GM19452 (cell line): ENCODE measurements around the gene ATP6V0D1.

Experiments used
- ATAC-seq: cut with Tn5 transposase; IDR thresholded peaks from one replicate; pipeline ENCODE4 v1.9.1; 2021; ENCODE audit not compliant: unreplicated experiment

ATP6V0D1 gene

GRCh38 chr16:67445913-67446907 is 34.7 kb downstream of the ATP6V0D1 start:
- ATAC-seq, result no peak

GRCh38 chr16:67445441-67445912 is 35.5 kb downstream of the ATP6V0D1 start:
- no peak for ATAC-seq

GRCh38 chr16:67445126-67445426 is 35.9 kb downstream of the ATP6V0D1 start:
- no peak for ATAC-seq

DNA sequence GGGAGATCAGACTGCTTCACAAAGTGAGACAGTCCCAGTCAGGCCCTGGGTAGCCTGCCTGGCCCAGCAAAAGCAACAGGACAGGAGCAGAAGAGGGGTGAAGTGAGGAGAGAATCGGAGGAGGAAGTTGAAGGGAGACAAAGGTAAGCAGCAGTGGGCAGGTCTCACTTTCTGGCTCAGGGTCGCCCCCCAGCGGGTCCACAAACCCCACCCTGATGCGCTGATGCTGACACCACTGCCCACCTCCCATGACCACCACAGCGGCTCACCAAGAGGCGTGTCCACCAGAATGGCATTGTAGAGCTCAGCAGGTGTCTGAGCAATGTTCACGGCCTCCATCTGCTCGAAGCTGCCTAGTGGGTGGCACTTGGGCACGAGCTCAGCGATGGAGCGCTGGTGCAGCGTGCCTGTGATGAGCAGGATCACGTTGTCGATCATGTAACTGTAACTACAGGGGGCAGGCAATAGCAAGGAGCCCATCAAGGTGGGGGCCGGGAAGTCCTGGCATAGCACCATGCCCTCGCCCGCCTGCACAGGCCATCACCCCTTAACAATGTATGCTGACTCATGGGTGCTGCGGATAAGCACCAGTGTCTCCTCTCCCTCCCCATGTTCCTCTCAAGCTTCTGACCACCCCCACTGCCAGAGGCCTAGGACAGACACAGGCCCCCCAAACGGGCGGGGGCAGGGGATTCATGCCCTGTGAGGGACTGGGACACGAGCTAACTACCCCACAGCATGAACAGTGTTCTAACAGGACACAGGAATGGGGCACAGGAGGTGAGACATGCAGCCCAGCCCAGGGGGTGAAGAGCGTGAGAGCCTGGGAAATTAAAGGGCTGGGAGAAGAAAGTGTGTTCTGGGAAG is 36.5 kb downstream of the ATP6V0D1 start:
- no peak for ATAC-seq

DNA sequence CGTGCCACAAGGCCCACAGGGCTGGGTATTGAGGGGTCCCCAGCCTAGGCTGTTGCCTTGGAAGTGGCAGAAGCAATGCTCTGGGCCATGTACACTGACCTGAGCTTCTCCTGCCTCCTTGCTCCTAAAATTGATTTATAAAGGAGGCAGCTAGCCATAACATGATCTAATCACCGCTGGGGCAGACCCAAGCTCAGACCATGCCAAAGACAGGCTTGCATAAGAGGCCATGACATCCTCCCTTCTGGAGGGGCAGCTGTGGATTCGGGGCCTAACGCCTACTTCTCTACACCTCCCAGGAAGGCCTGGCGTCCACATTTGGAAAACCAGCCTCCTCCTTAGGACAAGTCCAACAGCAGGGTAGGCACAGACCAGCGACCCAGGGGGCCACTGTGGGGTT is 37.7 kb downstream of the ATP6V0D1 start:
- ATAC-seq, result no peak

DNA sequence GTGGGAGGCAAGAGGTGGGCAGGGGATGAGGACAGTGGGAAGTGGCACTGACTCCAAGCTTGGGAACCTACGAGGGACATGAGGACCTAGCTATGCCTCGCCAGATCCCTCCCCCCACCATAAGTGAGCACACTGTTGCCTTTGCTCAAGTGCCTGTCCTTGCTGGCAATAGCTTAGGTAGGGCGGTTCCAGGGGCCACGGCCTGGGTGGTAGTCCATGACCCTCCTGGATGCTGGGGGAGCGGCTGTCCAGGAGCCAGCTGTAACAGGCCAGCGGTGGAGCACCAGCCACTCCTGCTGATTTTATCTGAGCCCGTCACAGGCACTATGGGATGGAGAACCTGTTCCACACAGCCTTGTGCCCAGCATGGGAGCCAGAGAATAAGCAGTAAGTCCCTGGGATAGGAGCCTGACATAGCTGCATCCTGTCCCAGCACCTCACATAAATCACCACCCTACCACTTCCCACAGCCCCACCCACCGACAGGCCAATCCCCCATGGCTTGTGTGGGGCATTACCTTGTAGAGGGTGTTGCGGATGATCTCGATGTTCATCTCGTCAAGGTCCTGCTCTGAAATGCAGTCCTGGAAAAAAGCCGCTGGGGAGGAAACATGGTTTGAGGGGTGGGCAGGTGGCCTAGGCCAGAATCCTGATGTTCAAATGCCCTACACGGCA is 38.2 kb downstream of the ATP6V0D1 start:
- ATAC-seq, result no peak

- ATAC-seq, result no peak
Measured at GRCh38 chr16:67441907-67442306, 39.0 kb downstream of the ATP6V0D1 start.

DNA sequence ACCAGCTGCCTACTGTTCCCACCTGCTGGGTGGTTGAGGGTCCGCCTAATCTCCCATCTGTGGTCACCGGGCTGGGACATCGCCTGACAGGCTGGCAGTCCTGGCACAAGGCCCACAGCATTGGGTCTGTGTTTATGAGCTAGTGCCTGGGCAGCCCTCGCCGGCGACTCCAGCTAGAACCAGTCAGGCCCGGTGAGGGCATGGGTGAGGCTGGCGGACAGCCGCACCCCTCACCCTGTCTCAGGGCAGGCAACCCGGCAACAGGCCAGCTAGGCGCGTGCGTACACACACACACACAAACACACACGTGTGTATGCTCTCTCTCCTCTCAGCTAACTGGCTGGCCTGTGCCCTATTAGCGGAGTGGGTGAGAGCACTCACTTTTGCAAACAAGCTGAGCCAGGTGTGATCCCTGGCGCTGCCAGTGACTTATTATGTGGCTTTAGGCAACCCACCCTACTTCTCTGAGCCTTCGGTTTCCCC is 39.6 kb downstream of the ATP6V0D1 start:
- ATAC-seq, result no peak

- ATAC-seq, result no peak
Measured at GRCh38 chr16:67438824-67439393, 42.0 kb downstream of the ATP6V0D1 start.

DNA sequence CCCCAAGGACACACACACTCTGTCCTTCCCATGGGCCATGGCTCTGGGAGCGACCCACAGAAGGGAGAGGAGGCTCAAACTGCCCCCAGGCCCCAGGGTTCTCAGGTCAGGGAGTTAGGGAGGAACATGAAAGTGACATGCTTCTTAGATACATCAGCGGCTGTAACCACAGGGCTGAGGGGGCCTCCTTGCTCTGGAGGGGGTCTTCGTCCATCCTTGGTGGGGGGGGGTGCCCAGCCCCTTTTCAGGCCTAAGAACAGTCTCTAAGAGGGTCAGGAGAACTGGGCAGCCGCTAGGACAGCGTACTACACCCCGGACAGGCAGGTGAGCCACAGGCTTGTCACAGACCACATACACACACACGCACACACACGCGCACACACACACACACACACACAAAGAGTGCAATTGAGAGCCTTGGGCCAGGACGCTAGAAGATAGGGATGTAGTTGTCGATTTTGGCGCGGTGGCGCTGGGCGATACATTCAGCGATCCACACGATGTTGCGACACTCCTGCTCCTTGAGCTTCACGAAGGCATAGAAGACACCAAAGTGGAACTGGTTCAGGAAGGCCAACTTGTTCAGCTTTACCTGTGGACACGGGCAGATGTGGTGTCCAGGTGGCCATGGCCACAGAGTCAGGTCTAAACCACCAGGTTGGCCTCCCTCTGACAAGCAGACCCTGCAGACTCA is 42.7 kb downstream of the ATP6V0D1 start:
- no peak for ATAC-seq

DNA sequence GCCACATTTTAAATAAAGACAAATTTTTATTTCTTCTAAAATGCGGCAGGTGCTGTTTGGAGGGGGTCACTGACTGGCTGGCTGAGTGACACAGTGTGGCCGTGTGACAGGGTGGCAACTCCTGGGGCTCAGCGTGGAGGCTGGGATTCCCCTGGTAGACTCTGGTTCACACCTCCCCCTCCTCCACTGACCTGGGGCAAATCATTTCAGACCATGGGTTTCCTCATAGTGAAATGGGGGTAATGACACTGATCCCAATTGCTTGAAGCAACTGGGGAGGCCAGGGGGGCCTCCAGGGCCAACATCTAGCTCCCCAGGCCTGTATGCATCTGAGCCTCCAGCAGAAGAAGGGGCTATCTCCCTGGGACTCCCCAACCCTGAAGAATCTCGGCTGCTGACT is 43.4 kb downstream of the ATP6V0D1 start:
- ATAC-seq, result no peak

GRCh38 chr16:67436640-67437193 is 44.2 kb downstream of the ATP6V0D1 start:
- ATAC-seq, result no peak

GRCh38 chr16:67435758-67436164 is 45.2 kb downstream of the ATP6V0D1 start:
- no peak for ATAC-seq

DNA sequence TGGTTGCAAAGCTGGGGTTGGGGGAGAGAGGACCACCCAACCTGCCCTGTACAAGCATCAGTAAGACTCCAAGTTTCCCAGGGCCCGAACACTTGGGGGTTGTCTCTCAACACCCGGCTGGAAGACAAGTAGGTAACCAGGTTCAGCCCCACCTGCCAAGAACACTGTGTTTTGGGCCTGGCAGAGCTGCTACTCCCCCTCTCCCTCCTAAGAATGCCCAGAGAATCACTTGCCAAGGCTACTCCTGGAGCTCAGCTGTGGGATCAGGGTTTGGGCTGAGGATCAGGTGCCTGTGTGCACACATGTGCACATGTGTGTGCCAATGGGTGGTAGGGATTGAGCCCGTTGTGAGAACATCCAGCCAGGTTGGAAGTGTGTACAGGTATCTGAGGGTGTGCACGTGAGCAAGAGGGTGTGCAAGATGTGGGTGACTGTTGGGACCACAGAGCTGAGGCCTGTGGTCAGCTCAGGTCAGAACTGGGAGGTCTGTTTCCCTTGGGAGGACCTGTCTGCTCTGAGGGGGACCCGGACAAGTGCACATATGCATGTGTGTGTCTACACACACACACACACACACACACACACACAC is 47.7 kb downstream of the ATP6V0D1 start:
- no peak for ATAC-seq

DNA sequence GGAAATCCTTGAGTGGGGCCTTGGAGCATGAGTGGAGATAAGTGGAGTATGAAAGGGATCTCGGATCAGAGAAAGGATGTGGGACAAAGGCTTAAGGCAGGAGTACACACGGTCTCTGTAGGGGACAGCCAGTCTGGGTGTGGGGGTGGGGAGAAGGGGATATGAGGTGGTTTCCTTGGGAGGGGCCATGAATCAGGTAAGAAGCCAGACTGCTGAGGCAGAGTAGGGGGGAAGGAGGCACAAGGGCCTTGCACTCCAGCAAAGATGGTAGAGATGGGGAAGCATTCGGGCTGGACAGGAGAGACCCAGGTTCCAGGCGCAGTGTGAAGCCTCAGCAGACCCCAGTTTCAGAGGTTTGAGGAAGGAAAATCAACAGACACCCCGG is 48.5 kb downstream of the ATP6V0D1 start:
- ATAC-seq, result no peak

- no peak for ATAC-seq
Measured at GRCh38 chr16:67431775-67432505, 49.0 kb downstream of the ATP6V0D1 start.

GRCh38 chr16:67430977-67431774 is 49.8 kb downstream of the ATP6V0D1 start, which contains the start of gene HSD11B2:
Gene HSD11B2, plus strand, starts transcription at chr16:67431121. Its CDS starts 128 bp downstream, at chr16:67431249.
- ATAC-seq, result no peak

- no peak for ATAC-seq
Measured at GRCh38 chr16:67430504-67430976, 50.4 kb downstream of the ATP6V0D1 start.
